Measurements from ENCODE around the gene CCDC136. TPM values are rescaled to one million over a fixed set of nuclear protein-coding genes. Genes with fewer than 3 reads are reported as not detected.

The CCDC136 gene
- total RNA-seq, 1 donor from 2014 or later: 3.0 TPM

DNA sequence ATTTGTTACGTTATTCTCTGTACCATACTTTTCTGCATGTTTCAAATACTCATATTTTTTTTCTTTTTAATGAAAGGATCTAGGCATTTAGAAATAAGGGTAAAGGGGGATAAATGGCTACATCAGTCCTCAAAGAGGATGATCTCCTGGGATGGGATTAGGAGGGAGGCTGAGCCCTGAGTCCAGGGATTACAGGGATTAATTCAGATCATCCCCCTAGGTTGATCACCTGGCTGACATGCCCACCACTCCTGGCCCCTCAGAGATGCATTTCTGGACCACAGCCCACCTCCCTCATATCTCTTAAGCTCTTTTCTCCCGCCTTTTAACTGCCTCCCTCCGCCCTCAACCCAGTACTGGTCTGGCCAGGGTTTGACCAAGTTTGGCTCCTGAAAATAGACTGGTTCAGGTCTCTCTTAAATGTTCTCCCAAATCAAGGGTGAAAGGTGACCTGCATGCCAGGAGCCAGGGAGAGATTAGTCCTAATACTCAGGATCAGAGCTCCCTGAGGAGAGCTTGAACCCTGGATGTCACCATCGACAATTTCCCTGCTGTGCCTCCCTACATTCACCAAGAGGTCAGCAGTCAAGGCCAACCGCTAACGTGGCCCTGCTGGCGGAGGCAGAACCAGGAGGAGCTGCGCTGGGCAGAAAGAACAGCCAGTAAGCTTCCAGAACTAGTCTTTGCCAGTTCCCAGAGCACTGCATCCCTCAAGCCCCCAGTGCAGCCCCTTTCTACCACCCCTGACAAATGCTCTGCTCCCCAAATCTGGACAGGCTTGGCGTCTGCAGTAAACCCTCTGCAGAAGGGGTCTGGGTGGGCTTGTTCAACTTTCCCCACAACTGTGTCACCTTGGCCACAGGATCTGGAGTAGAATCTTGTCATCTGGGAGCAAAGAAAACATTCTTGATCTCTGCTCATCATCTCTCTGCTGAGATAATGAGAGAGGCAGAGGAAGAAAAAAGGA lies 3.0 kb upstream of the CCDC136 start:
- no peak for DNase-seq
- no peak for ATAC-seq
- TF ChIP-seq, protein P1, sequence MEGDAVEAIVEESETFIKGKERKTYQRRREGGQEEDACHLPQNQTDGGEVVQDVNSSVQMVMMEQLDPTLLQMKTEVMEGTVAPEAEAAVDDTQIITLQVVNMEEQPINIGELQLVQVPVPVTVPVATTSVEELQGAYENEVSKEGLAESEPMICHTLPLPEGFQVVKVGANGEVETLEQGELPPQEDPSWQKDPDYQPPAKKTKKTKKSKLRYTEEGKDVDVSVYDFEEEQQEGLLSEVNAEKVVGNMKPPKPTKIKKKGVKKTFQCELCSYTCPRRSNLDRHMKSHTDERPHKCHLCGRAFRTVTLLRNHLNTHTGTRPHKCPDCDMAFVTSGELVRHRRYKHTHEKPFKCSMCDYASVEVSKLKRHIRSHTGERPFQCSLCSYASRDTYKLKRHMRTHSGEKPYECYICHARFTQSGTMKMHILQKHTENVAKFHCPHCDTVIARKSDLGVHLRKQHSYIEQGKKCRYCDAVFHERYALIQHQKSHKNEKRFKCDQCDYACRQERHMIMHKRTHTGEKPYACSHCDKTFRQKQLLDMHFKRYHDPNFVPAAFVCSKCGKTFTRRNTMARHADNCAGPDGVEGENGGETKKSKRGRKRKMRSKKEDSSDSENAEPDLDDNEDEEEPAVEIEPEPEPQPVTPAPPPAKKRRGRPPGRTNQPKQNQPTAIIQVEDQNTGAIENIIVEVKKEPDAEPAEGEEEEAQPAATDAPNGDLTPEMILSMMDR (IDR thresholded peaks at IDR 0.05): no peak
- Histone ChIP-seq H3K4me3 (no peak overlapping the region), H3K9me3 (no peaks in the 10 kb centered on the region), H3K4me1 (peaks cover 14% of the 10 kb centered on the region), H3K27ac (no peak overlapping the region), H3K27me3 (ENCODE audit: low read depth) (peaks cover 6% of the 10 kb centered on the region), H3K36me3 (no peaks in the 10 kb centered on the region)
- intact Hi-C loops (cut with DNase I): no loop called here

DNA sequence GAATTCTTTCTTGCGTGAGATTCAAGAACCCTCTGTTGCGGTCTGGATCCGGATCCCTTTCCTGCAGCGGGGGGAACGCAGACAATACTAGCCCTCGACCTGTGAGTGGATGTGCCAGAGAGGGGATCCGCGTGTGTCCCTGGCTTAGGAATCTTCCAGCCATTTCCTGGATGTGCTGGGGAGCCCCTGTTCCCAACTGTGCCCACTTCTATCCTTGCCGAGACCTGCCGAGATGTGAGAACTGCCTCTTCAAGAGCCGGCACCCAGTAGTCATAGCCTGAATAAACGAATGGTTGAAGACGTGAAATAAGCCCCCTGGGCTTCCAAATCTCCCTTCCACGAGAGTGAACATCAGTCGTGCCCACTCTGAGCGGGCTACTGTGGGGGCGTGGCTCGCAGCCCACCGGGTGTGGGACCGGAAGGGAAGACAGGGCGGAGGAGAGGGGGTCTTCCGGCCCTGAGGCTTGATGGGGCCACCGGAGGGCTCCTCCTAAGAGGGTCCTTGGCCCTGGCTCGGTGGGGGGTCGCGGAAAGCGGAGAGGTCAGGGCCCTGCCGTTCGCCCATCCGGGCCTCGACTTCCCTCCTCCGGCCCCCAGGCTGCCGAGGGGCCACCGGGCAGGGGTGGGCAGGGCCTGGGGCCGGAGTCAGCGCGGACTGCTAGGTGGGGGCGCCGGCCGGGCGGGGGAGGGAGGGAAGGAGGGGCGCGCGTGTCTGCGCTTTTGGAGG lies 1.3 kb upstream of the CCDC136 start:
- DNase-seq (no peak), ATAC-seq (peak; percentile 31 to 34)
- Histone ChIP-seq H3K27ac (no peak overlapping the region), H3K36me3 (no peaks in the 10 kb centered on the region), H3K4me1 (peaks cover 14% of the 10 kb centered on the region), H3K9me3 (no peaks in the 10 kb centered on the region), H3K27me3 (ENCODE audit: low read depth) (peaks cover 6% of the 10 kb centered on the region), H3K4me3 (peak overlapping the region; percentile 84)
- TF ChIP-seq, protein P1 (IDR thresholded peaks at IDR 0.05): no peak
- intact Hi-C loops (cut with DNase I): no loop called here

DNA sequence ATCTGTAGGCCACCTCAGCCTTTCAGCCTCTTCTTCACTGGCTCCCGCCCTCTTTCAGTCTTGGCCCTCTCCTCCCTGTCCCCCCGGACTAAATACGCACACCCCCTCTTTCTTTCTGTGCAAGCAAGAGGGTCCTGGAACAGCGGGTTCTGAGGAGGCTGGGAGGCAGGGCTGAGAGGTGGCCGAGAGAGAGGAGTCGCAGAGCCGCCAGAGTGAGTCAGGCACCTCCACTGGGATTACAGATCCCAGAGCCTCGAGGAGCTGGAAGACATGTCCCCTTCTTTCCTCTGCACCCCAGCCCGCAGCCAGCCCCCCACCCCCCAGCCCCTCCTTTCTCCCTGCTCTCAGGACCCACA lies 182 bp downstream of the CCDC136 start:
- Histone ChIP-seq H3K4me1 (peaks cover 14% of the 10 kb centered on the region), H3K36me3 (no peaks in the 10 kb centered on the region), H3K4me3 (peak overlapping the region; percentile 84), H3K27ac (no peak overlapping the region), H3K9me3 (no peaks in the 10 kb centered on the region), H3K27me3 (ENCODE audit: low read depth) (peaks cover 6% of the 10 kb centered on the region)
- DNase-seq: no peak
- peak in 1 of 2 donors; percentile 2 for ATAC-seq
- intact Hi-C loops (cut with DNase I): no loop called here
- TF ChIP-seq, protein P1 (IDR thresholded peaks at IDR 0.05): no peak

DNA sequence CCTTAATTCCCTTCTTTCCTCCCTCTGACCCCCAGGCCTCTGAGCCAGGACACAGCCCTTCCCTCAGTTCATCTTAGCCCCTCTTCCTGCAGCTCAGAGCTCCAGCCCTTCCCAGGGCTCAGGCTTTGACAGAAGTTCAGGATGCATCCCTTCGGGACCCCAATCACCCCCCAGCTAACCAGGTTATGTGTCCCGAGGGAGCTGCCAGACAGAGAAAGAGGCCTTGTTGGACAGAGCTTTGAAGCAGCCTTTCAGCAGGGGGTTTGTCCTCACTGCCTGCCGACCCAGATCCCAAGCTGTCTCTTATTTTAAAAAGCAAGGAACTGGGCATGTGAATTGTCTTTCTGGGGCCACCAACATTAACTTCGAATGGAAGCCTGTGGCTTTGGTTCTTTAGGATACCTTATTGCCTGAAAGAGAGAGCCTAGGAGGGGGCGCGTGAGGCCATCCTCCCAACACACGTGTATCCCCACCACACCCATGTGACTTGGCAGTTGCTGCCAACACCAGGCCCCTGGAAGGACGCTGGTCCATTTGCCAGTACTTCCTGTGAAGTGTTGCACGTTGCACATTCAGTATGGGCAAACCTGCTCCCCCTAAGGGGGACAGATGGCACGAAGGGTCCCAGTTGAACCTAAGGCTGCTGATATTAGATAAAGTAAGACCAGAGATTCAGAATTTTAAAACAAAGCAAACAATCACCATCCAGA lies 858 bp downstream of the CCDC136 start:
- TF ChIP-seq, protein P1 (IDR thresholded peaks at IDR 0.05): no peak
- ATAC-seq (no peak), DNase-seq (no peak)
- Histone ChIP-seq H3K27ac (no peak overlapping the region), H3K36me3 (no peaks in the 10 kb centered on the region), H3K4me1 (peaks cover 14% of the 10 kb centered on the region), H3K4me3 (no peak overlapping the region), H3K9me3 (no peaks in the 10 kb centered on the region), H3K27me3 (ENCODE audit: low read depth) (peaks cover 6% of the 10 kb centered on the region)
- intact Hi-C loops (cut with DNase I): no loop called here

GRCh38 chr7:128793181-128793547 lies 1.4 kb downstream of the CCDC136 start:
- Histone ChIP-seq H3K4me3 (no peak overlapping the region), H3K4me1 (peaks cover 14% of the 10 kb centered on the region), H3K27ac (no peak overlapping the region), H3K9me3 (no peaks in the 10 kb centered on the region), H3K27me3 (ENCODE audit: low read depth) (peaks cover 6% of the 10 kb centered on the region), H3K36me3 (no peaks in the 10 kb centered on the region)
- intact Hi-C loops (cut with DNase I): no loop called here
- TF ChIP-seq, protein P1 (IDR thresholded peaks at IDR 0.05): no peak
- ATAC-seq (no peak), DNase-seq (no peak)
